WTC11 (cell line): ENCODE measurements around the gene PARD3B.

ENCODE experiments used
- CREM ChIP-seq: sonication (generic); formaldehyde crosslinking; IDR thresholded peaks from 2 replicates; pipeline ENCODE4 v1.8.1; 2022; ENCODE audit warnings: mild to moderate bottlenecking, missing genetic modification reagents, moderate library complexity
- CTCF ChIP-seq: fragments of 200-600 bp; IDR thresholded peaks from 2 replicates; pipeline ENCODE4 v1.8.0; 2022; ENCODE audit warnings: antibody characterized with exemption
- ETV6 ChIP-seq: sonication (generic); formaldehyde crosslinking; IDR thresholded peaks from 2 replicates; pipeline ENCODE4 v1.8.1; 2022; ENCODE audit warnings: mild to moderate bottlenecking, missing genetic modification reagents
- FOXJ3 ChIP-seq: sonication (generic); formaldehyde crosslinking; IDR thresholded peaks from 2 replicates; pipeline ENCODE4 v1.9.0; 2021; ENCODE audit warnings: missing genetic modification reagents, mild to moderate bottlenecking, borderline replicate concordance
- FOXK1 ChIP-seq: sonication (generic); formaldehyde crosslinking; IDR thresholded peaks from 2 replicates; pipeline ENCODE4 v1.8.0; 2022; ENCODE audit warnings: mild to moderate bottlenecking, moderate library complexity, missing genetic modification reagents
- MYBL2 ChIP-seq: sonication (generic); formaldehyde crosslinking; IDR thresholded peaks from 2 replicates; pipeline ENCODE4 v1.8.1; 2023; ENCODE audit warnings: mild to moderate bottlenecking, moderate library complexity, missing genetic modification reagents
- NFYB ChIP-seq: sonication (generic); formaldehyde crosslinking; conservative IDR thresholded peaks from 2 replicates; pipeline ENCODE4 v1.8.0; 2022; ENCODE audit warnings: low read depth, missing genetic modification reagents
- RELA ChIP-seq: sonication (generic); formaldehyde crosslinking; IDR thresholded peaks from 2 replicates; pipeline ENCODE4 v1.8.1; 2022; ENCODE audit warnings: missing genetic modification reagents, mild to moderate bottlenecking, borderline replicate concordance
- SP1 ChIP-seq: sonication (generic); formaldehyde crosslinking; conservative IDR thresholded peaks from 2 replicates; pipeline ENCODE4 v1.8.1; 2022; ENCODE audit warnings: missing genetic modification reagents
- TP53 ChIP-seq: sonication (generic); formaldehyde crosslinking; IDR thresholded peaks from 2 replicates; pipeline ENCODE4 v1.8.1; 2023; ENCODE audit warnings: mild to moderate bottlenecking, missing genetic modification reagents
- ZNF232 ChIP-seq: sonication (generic); formaldehyde crosslinking; IDR thresholded peaks from 2 replicates; pipeline ENCODE4 v1.8.0; 2022; ENCODE audit warnings: mild to moderate bottlenecking, missing genetic modification reagents
- TF ChIP-seq, protein P1 (sequence below): sonication (generic); formaldehyde crosslinking; IDR thresholded peaks from 2 replicates; pipeline ENCODE4 v1.8.1; 2022; ENCODE audit warnings: low read depth, mild to moderate bottlenecking, moderate library complexity, missing genetic modification reagents, borderline replicate concordance
- TF ChIP-seq, protein P2 (sequence below): sonication (generic); formaldehyde crosslinking; IDR thresholded peaks from 2 replicates; pipeline ENCODE4 v1.8.1; 2023; ENCODE audit warnings: mild to moderate bottlenecking, missing genetic modification reagents, moderate library complexity

GRCh38 chr2:205571360-205571959, 1026.2 kb downstream of the PARD3B start:
- TF ChIP-seq FOXJ3 (CRISPR knock-in tag) (no peak), CTCF (no peak), NFYB (CRISPR knock-in tag) (no peak), SP1 (no peak), CREM (CRISPR knock-in tag) (no peak), TP53 (CRISPR knock-in tag) (no peak), RELA (CRISPR knock-in tag) (no peak), FOXK1 (CRISPR knock-in tag) (no peak), MYBL2 (CRISPR knock-in tag) (no peak), ZNF232 (CRISPR knock-in tag) (no peak), ETV6 (CRISPR knock-in tag) (no peak)
- TF ChIP-seq, protein P1, sequence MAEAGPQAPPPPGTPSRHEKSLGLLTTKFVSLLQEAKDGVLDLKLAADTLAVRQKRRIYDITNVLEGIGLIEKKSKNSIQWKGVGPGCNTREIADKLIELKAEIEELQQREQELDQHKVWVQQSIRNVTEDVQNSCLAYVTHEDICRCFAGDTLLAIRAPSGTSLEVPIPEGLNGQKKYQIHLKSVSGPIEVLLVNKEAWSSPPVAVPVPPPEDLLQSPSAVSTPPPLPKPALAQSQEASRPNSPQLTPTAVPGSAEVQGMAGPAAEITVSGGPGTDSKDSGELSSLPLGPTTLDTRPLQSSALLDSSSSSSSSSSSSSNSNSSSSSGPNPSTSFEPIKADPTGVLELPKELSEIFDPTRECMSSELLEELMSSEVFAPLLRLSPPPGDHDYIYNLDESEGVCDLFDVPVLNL, result no peak
- TF ChIP-seq, protein P2, sequence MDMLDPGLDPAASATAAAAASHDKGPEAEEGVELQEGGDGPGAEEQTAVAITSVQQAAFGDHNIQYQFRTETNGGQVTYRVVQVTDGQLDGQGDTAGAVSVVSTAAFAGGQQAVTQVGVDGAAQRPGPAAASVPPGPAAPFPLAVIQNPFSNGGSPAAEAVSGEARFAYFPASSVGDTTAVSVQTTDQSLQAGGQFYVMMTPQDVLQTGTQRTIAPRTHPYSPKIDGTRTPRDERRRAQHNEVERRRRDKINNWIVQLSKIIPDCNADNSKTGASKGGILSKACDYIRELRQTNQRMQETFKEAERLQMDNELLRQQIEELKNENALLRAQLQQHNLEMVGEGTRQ (CRISPR knock-in tag), result no peak
